Measurements from ENCODE around the gene ADARB2.

DNA sequence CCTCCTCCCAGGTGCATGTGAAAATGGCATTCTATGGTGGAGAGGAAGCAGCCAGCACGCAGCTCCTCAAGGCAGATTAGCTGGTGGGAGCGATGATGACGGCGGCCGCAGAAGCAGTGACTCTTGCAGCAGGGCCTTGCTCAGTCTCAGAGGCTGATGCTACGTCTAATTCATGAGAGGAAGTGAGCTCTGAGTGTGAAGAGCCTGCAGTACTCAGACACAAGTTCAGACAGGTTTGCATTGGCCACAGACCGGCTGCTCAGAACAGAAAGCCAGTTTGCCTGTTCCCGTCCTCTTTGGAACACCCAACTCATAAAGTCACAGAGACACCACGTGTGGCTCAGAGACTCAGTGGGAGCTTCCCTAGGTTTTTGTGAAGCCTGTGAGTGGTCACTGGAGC is 136.5 kb downstream of the ADARB2 start:
- no peak for TF ChIP-seq POLR2A (IDR thresholded peaks at IDR 0.05)
- TF ChIP-seq CTCF (IDR thresholded peaks at IDR 0.05): no peak
